ENCODE results near the gene SLC27A2.

- TF ChIP-seq POLR2AphosphoS5 (IDR thresholded peaks at IDR 0.05; ENCODE audit: borderline replicate concordance, low read depth, low read length) (no peak), EZH2 (IDR thresholded peaks at IDR 0.05) (no peak)
These were observed 64.6 kb downstream of the SLC27A2 start for GRCh38 chr15:50246631-50247030.
